GM21529 (cell line): Measurements from ENCODE around the gene SLC13A5.

Source experiments
- ATAC-seq: cut with Tn5 transposase; IDR thresholded peaks from one replicate; pipeline ENCODE4 v1.9.1; 2021; ENCODE audit not compliant: unreplicated experiment

The SLC13A5 gene

GRCh38 chr17:6639586-6640535 lies 73.3 kb downstream of the SLC13A5 start:
- ATAC-seq = peak; percentile 16

- ATAC-seq = no peak
Observed at GRCh38 chr17:6639014-6639585, 74.1 kb downstream of the SLC13A5 start.

GRCh38 chr17:6638046-6638908 lies 74.9 kb downstream of the SLC13A5 start:
- ATAC-seq = no peak

- ATAC-seq = no peak
Observed at GRCh38 chr17:6637458-6637840, 75.7 kb downstream of the SLC13A5 start.

GRCh38 chr17:6636616-6637457 lies 76.3 kb downstream of the SLC13A5 start:
- no peak for ATAC-seq

- no peak for ATAC-seq
Observed at GRCh38 chr17:6636105-6636504, 77.1 kb downstream of the SLC13A5 start.
